Stomach (tissue), 4 donors: ENCODE results near the gene TNS2.

ENCODE experiments used
- CTCF ChIP-seq, 7 experiments: fragments of 450-650 bp in 4 of 7; fragments of 200-600 bp in 3 of 7; sonication (generic) in 3 of 7; IDR thresholded peaks; one replicate each; pipeline ENCODE4 v1.5.1; 2016 to 2019; ENCODE audit warnings: antibody characterized with exemption in 7 of 7, control low read depth in 2 of 7, mild to moderate bottlenecking in 1 of 7
- EP300 ChIP-seq: sonication (generic); formaldehyde crosslinking; IDR thresholded peaks from one replicate; pipeline ENCODE4 v1.6.1; 2017; ENCODE audit warnings: antibody characterized with exemption
- POLR2A ChIP-seq, 4 donors: fragments of 450-650 bp; IDR thresholded peaks; one replicate each; pipeline ENCODE4 v1.6.1; 2016; ENCODE audit warnings: antibody characterized with exemption in 4 of 4, control low read depth in 2 of 4, mild to moderate bottlenecking in 1 of 4, moderate library complexity in 1 of 4
- POLR2AphosphoS5 ChIP-seq, 3 donors: sonication (generic); formaldehyde crosslinking; IDR thresholded peaks; one replicate each; pipeline ENCODE4 v1.6.1; 2016; ENCODE audit warnings: antibody characterized with exemption in 3 of 3

- no peak for TF ChIP-seq POLR2A (IDR thresholded peaks at IDR 0.05)
- TF ChIP-seq POLR2AphosphoS5 (IDR thresholded peaks at IDR 0.05): no peak
- no peak for TF ChIP-seq CTCF (IDR thresholded peaks at IDR 0.05)
- TF ChIP-seq EP300: no peak
These were observed 5.8 kb downstream of the TNS2 start for GRCh38 chr12:53055471-53056266.
